K562 (cell line): Measurements from ENCODE around the gene PPP1R12B. TPM values are rescaled to one million over a fixed set of nuclear protein-coding genes. Genes with fewer than 3 reads are reported as not detected.

Experiments
- ARNT ChIP-seq, 2 experiments: fragments of 450-650 bp; IDR thresholded peaks; 2 replicates each; pipeline ENCODE4 v1.6.1; 2016; ENCODE audit warnings: mild to moderate bottlenecking in 1 of 2
- BACH1 ChIP-seq: fragments of 200-800 bp; sonication (Bioruptor generic); IDR thresholded peaks from 2 replicates; pipeline ENCODE4 v1.6.1; 2016; ENCODE audit warnings: missing genetic modification characterization, missing compliant biosample characterization
- BRCA1 ChIP-seq, 2 experiments: fragments of 450-650 bp in 1 of 2; sonication (generic) in 1 of 2; formaldehyde crosslinking in 1 of 2; IDR thresholded peaks; 2 replicates each; pipeline versions ENCODE4 v1.5.0 to v1.6.1; 2017 to 2020; ENCODE audit warnings: mild to moderate bottlenecking in 1 of 2, missing genetic modification reagents in 1 of 2
- BRD9 ChIP-seq: fragments of 450-650 bp; IDR thresholded peaks from 2 replicates; pipeline ENCODE4 v1.6.1; 2018; ENCODE audit warnings: low read depth; ENCODE audit not compliant: partially characterized antibody
- CBFB ChIP-seq: sonication (generic); formaldehyde crosslinking; IDR thresholded peaks from 2 replicates; pipeline ENCODE4 v1.4.0; 2020; ENCODE audit warnings: mild to moderate bottlenecking, missing genetic modification reagents
- ELF1 ChIP-seq: fragments of 200-800 bp; sonication (Bioruptor generic); IDR thresholded peaks from 2 replicates; pipeline ENCODE4 v1.6.1; 2016; ENCODE audit warnings: missing genetic modification characterization, missing compliant biosample characterization
- ESRRB ChIP-seq: fragments of 250-450 bp; sonication (Bioruptor Pico); IDR thresholded peaks from 2 replicates; pipeline ENCODE4 v1.5.0; 2020; ENCODE audit warnings: mild to moderate bottlenecking, moderate library complexity, borderline replicate concordance
- FOXK2 ChIP-seq, 2 experiments: fragments of 450-650 bp; IDR thresholded peaks in 1 of 2; conservative IDR thresholded peaks in 1 of 2; 2 replicates each; pipeline ENCODE4 v1.6.1; 2016; ENCODE audit warnings: low read depth in 2 of 2, mild to moderate bottlenecking in 1 of 2
- HDGF ChIP-seq: fragments of 450-650 bp; IDR thresholded peaks from 2 replicates; pipeline ENCODE4 v1.6.1; 2016
- HNRNPH1 ChIP-seq: fragments of 200-400 bp; formaldehyde crosslinking; optimal IDR thresholded peaks from 2 replicates; pipeline ENCODE3; 2017; ENCODE audit warnings: low read depth, mild to moderate bottlenecking, low read length, moderate library complexity
- IRF2 ChIP-seq: sonication (generic); formaldehyde crosslinking; IDR thresholded peaks from 2 replicates; pipeline ENCODE4 v1.8.1; 2022; ENCODE audit warnings: mild to moderate bottlenecking, missing genetic modification reagents
- SAFB2 ChIP-seq: fragments of 200-400 bp; formaldehyde crosslinking; IDR thresholded peaks from 2 replicates; pipeline ENCODE4 v1.6.1; 2018; ENCODE audit warnings: borderline replicate concordance, low read length, low read depth, moderate library complexity; ENCODE audit not compliant: severe bottlenecking
- SNIP1 ChIP-seq: fragments of 450-650 bp; IDR thresholded peaks from 2 replicates; pipeline ENCODE4 v1.7.1; 2017; ENCODE audit warnings: low read depth, mild to moderate bottlenecking
- SRSF9 ChIP-seq: fragments of 200-400 bp; formaldehyde crosslinking; IDR thresholded peaks from 2 replicates; pipeline ENCODE4 v1.6.1; 2017; ENCODE audit warnings: low read depth, low read length, borderline replicate concordance
- SUPT5H ChIP-seq: fragments of 450-650 bp; IDR thresholded peaks from 2 replicates; pipeline ENCODE4 v1.6.1; 2016
- ZNF253 ChIP-seq: fragments of 250-450 bp; sonication (Bioruptor Pico); conservative IDR thresholded peaks from 2 replicates; pipeline ENCODE4 v1.6.1; 2021; ENCODE audit warnings: mild to moderate bottlenecking
- polyA plus RNA-seq, 8 experiments: library from polyadenylated mRNA; depleted of rRNA in 4 of 8; stranded (reverse) in 5 of 8; unstranded in 3 of 8; fragments of >200 nt; fragmentation: Nextera tagmentation in 2 of 8; fragmentation: Illumina TruSeq in 1 of 8; extraction: Ambion mirVana in 2 of 8; extraction: Trizol in 1 of 8; gene quantifications; 2 replicates each; pipeline versions ENCODE4 v1.2.1 to v1.2.3, GENCODE V29; 2011 to 2014; ENCODE audit warnings: inconsistent platforms in 1 of 8, missing spikeins in 1 of 8
- total RNA-seq, 7 experiments: library from RNA; depleted of rRNA in 6 of 7; stranded (reverse); fragments of >200 nt in 6 of 7; fragmentation: Illumina TruSeq in 2 of 7; extraction: Trizol in 2 of 7; gene quantifications; 2 replicates each; pipeline versions ENCODE4 v1.2.1 to v1.2.3, GENCODE V29; 2011 to 2021; ENCODE audit warnings: low replicate concordance in 1 of 7
- TF ChIP-seq, protein P1 (sequence below): fragments of 250-450 bp; sonication (Bioruptor Pico); IDR thresholded peaks from 2 replicates; pipeline ENCODE4 v1.8.0; 2021; ENCODE audit warnings: mild to moderate bottlenecking, moderate library complexity
- TF ChIP-seq, protein P2 (sequence below): sonication (generic); formaldehyde crosslinking; IDR thresholded peaks from 2 replicates; pipeline ENCODE4 v1.8.0; 2022; ENCODE audit warnings: missing genetic modification reagents, mild to moderate bottlenecking, moderate library complexity, borderline replicate concordance
- TF ChIP-seq, protein P3 (sequence below): fragments of 450-650 bp; IDR thresholded peaks from 2 replicates; pipeline ENCODE4 v1.6.1; 2017; ENCODE audit warnings: mild to moderate bottlenecking, moderate library complexity
- TF ChIP-seq, protein P4 (sequence below): fragments of 450-650 bp; formaldehyde crosslinking; IDR thresholded peaks from 2 replicates; pipeline ENCODE4 v1.4.0; 2020; ENCODE audit warnings: mild to moderate bottlenecking, moderate library complexity
- TF ChIP-seq, protein P5 (sequence below): fragments of 250-450 bp; sonication (Bioruptor Pico); IDR thresholded peaks from 2 replicates; pipeline ENCODE4 v1.8.0; 2022; ENCODE audit warnings: inconsistent platforms, mild to moderate bottlenecking, moderate library complexity, borderline replicate concordance

The PPP1R12B gene
- total and polyA plus RNA-seq, 9 of the 15 experiments (the other 6 are each of a cell fraction or from before 2014, with no cell fraction given) = 0.73 to 16.9 (median 13.6) TPM

DNA sequence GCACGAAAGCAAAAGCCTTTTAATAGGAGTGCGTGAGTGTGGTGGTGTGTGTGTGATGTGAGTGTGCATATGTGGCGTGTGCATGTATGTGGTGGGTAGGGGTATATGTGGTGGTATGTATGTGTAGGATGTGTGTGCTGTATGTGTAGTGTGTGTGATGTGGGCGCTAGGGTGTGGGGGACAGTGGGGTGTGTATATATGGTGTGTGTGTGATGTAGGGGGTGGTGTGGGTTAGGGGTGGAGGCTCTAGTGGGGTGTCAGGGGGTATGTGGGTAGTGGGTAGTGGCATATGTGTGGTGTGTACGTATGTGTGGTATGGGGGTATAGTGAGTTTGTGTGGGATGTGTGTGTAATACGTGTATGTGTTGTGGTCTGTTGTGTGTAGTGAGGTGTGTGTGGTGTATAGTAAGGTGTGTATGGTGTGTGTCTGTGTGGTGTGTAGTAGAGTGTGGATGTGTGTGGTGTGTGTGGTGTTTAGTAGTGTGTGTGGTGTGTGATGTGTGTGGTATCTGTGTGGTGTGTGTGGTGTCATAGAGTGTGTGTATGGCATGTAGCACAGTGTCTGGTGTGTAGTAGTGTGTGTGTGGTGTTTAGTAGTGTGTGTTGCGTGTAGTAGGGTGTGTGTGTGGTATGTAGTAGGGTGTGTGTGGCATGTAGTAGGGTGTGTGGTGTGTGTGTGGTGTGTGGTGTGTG lies 275.7 kb downstream of the PPP1R12B start (continued):
- TF ChIP-seq, protein P1, sequence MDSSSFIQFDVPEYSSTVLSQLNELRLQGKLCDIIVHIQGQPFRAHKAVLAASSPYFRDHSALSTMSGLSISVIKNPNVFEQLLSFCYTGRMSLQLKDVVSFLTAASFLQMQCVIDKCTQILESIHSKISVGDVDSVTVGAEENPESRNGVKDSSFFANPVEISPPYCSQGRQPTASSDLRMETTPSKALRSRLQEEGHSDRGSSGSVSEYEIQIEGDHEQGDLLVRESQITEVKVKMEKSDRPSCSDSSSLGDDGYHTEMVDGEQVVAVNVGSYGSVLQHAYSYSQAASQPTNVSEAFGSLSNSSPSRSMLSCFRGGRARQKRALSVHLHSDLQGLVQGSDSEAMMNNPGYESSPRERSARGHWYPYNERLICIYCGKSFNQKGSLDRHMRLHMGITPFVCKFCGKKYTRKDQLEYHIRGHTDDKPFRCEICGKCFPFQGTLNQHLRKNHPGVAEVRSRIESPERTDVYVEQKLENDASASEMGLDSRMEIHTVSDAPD (CRISPR knock-in tag) = no peak
- peak; percentile 15; the same call in 1 of the 2 replicates for TF ChIP-seq CBFB (CRISPR knock-in tag)
- no peak for TF ChIP-seq SAFB2
- TF ChIP-seq SNIP1 = no peak
- 0 out of 4 replicates have a peak, but pooled peaks have one; percentile 10 to 22 for TF ChIP-seq FOXK2 (conservative IDR thresholded peaks at IDR 0.05 in 1 of 2, IDR thresholded peaks at IDR 0.05 in 1 of 2; ENCODE audit: low read depth in 2 of 2)
- TF ChIP-seq, protein P2, sequence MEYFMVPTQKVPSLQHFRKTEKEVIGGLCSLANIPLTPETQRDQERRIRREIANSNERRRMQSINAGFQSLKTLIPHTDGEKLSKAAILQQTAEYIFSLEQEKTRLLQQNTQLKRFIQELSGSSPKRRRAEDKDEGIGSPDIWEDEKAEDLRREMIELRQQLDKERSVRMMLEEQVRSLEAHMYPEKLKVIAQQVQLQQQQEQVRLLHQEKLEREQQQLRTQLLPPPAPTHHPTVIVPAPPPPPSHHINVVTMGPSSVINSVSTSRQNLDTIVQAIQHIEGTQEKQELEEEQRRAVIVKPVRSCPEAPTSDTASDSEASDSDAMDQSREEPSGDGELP (CRISPR knock-in tag) = no peak
- TF ChIP-seq SRSF9 = no peak
- TF ChIP-seq, protein P3, sequence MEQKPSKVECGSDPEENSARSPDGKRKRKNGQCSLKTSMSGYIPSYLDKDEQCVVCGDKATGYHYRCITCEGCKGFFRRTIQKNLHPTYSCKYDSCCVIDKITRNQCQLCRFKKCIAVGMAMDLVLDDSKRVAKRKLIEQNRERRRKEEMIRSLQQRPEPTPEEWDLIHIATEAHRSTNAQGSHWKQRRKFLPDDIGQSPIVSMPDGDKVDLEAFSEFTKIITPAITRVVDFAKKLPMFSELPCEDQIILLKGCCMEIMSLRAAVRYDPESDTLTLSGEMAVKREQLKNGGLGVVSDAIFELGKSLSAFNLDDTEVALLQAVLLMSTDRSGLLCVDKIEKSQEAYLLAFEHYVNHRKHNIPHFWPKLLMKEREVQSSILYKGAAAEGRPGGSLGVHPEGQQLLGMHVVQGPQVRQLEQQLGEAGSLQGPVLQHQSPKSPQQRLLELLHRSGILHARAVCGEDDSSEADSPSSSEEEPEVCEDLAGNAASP = no peak
- TF ChIP-seq BACH1 (tag) = no peak
- no peak for TF ChIP-seq BRD9
- no peak for TF ChIP-seq ELF1 (tag)
- TF ChIP-seq, protein P4, sequence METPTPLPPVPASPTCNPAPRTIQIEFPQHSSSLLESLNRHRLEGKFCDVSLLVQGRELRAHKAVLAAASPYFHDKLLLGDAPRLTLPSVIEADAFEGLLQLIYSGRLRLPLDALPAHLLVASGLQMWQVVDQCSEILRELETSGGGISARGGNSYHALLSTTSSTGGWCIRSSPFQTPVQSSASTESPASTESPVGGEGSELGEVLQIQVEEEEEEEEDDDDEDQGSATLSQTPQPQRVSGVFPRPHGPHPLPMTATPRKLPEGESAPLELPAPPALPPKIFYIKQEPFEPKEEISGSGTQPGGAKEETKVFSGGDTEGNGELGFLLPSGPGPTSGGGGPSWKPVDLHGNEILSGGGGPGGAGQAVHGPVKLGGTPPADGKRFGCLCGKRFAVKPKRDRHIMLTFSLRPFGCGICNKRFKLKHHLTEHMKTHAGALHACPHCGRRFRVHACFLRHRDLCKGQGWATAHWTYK = no peak
- TF ChIP-seq ZNF253 = no peak
- TF ChIP-seq BRCA1 (IDR thresholded peaks at IDR 0.05) = no peak
- TF ChIP-seq BRCA1 (CRISPR knock-in tag; IDR thresholded peaks at IDR 0.05) = no peak
- peak; percentile 68; the same call in 1 of the 2 replicates for TF ChIP-seq HDGF
- TF ChIP-seq, protein P5, sequence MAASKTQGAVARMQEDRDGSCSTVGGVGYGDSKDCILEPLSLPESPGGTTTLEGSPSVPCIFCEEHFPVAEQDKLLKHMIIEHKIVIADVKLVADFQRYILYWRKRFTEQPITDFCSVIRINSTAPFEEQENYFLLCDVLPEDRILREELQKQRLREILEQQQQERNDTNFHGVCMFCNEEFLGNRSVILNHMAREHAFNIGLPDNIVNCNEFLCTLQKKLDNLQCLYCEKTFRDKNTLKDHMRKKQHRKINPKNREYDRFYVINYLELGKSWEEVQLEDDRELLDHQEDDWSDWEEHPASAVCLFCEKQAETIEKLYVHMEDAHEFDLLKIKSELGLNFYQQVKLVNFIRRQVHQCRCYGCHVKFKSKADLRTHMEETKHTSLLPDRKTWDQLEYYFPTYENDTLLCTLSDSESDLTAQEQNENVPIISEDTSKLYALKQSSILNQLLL = no peak
- TF ChIP-seq HNRNPH1 = no peak
- no peak for TF ChIP-seq ESRRB
- no peak for TF ChIP-seq SUPT5H
- TF ChIP-seq IRF2 = no peak
- TF ChIP-seq ARNT (IDR thresholded peaks at IDR 0.05) = no peak
